ENCODE results near the gene SPG11. TPM values are rescaled to one million over a fixed set of nuclear protein-coding genes. Genes with fewer than 3 reads are reported as not detected.
A peak's percentile ranks its signal among the peaks of the same experiment; 100 is the strongest.

SPG11 gene
- total and polyA plus RNA-seq, 2 experiments from 2014 or later, result 15.7 to 65.1 TPM

- peaks cover 69% of the 10 kb centered on the region for H3K36me3 ChIP-seq
- no peaks in the 10 kb centered on the region for H3K9me3 ChIP-seq (ENCODE audit: low read depth)
- H3K27me3 ChIP-seq, result no peaks in the 10 kb centered on the region
- DNase-seq (ENCODE audit: low read depth in 1 of 2, low spot score in 1 of 2), result no peak
- no peak overlapping the region for H3K4me3 ChIP-seq
- no peak for TF ChIP-seq CTCF (IDR thresholded peaks at IDR 0.05; ENCODE audit: low read depth, low read length)
- H3K27ac ChIP-seq, result no peak overlapping the region
- H3K4me1 ChIP-seq (ENCODE audit: low read depth), result no peaks in the 10 kb centered on the region
These were observed 72.1 kb downstream of the SPG11 start for GRCh38 chr15:44591326-44591725.

- TF ChIP-seq CTCF (IDR thresholded peaks at IDR 0.05; ENCODE audit: low read depth, low read length), result no peak
- Histone ChIP-seq H3K27me3 (no peaks in the 10 kb centered on the region), H3K4me1 (ENCODE audit: low read depth) (no peaks in the 10 kb centered on the region), H3K9me3 (ENCODE audit: low read depth) (no peaks in the 10 kb centered on the region), H3K4me3 (no peak overlapping the region), H3K36me3 (peaks cover 70% of the 10 kb centered on the region), H3K27ac (no peak overlapping the region)
- DNase-seq (ENCODE audit: low read depth in 1 of 2, low spot score in 1 of 2), result no peak
These were observed 74.9 kb downstream of the SPG11 start for GRCh38 chr15:44588541-44588940.

- Histone ChIP-seq H3K4me3 (no peak overlapping the region), H3K27ac (no peak overlapping the region), H3K4me1 (ENCODE audit: low read depth) (no peaks in the 10 kb centered on the region), H3K9me3 (ENCODE audit: low read depth) (no peaks in the 10 kb centered on the region), H3K27me3 (no peaks in the 10 kb centered on the region), H3K36me3 (peaks cover 57% of the 10 kb centered on the region)
- no peak for TF ChIP-seq CTCF (IDR thresholded peaks at IDR 0.05; ENCODE audit: low read depth, low read length)
- no peak for DNase-seq (ENCODE audit: low read depth in 1 of 2, low spot score in 1 of 2)
These were observed 77.8 kb downstream of the SPG11 start for GRCh38 chr15:44585633-44586032.

GRCh38 chr15:44584162-44584749 lies 79.2 kb downstream of the SPG11 start:
- Histone ChIP-seq H3K4me3 (no peak overlapping the region), H3K9me3 (ENCODE audit: low read depth) (no peaks in the 10 kb centered on the region), H3K27ac (no peak overlapping the region), H3K27me3 (no peaks in the 10 kb centered on the region), H3K36me3 (peaks cover 50% of the 10 kb centered on the region), H3K4me1 (ENCODE audit: low read depth) (no peaks in the 10 kb centered on the region)
- TF ChIP-seq CTCF (IDR thresholded peaks at IDR 0.05; ENCODE audit: low read depth, low read length), result peak; percentile 48
- peak; percentile 43 to 48 for DNase-seq (ENCODE audit: low read depth in 1 of 2, low spot score in 1 of 2)

- DNase-seq (ENCODE audit: low read depth in 1 of 2, low spot score in 1 of 2), result no peak
- Histone ChIP-seq H3K4me3 (no peak overlapping the region), H3K27ac (no peak overlapping the region), H3K36me3 (peaks cover 29% of the 10 kb centered on the region), H3K4me1 (ENCODE audit: low read depth) (no peaks in the 10 kb centered on the region), H3K9me3 (ENCODE audit: low read depth) (no peaks in the 10 kb centered on the region), H3K27me3 (no peaks in the 10 kb centered on the region)
- TF ChIP-seq CTCF (IDR thresholded peaks at IDR 0.05; ENCODE audit: low read depth, low read length), result no peak
These were observed 83.4 kb downstream of the SPG11 start for GRCh38 chr15:44580105-44580504.

Data from cardiac muscle cell (in vitro differentiated cells and primary cell).